NCI-H187 treated with DMSO at 0.1 percent for 48 hours (cell line): ENCODE data around the gene HPCAL1.
"Not testable (repeated sequence)": the region's sequence is repeated elsewhere in the genome, so short reads cannot be mapped to it uniquely, and the experiment has no call there.

Source experiments
- DNase-seq: peaks from one replicate; lab custom pipeline; 2025; lab: John Stamatoyannopoulos, UW

HPCAL1 gene

GRCh38 chr2:10285191-10285555 lies 17.5 kb upstream of the HPCAL1 start:
- DNase-seq = no peak

- no peak for DNase-seq
These were observed 17.0 kb upstream of the HPCAL1 start for GRCh38 chr2:10285556-10286198.

GRCh38 chr2:10286216-10287037 lies 16.3 kb upstream of the HPCAL1 start:
- no peak for DNase-seq

- no peak for DNase-seq
These were observed 14.9 kb upstream of the HPCAL1 start for GRCh38 chr2:10287761-10288160.

- no peak for DNase-seq
These were observed 14.1 kb upstream of the HPCAL1 start for GRCh38 chr2:10288606-10289005.

GRCh38 chr2:10289352-10289751 lies 13.4 kb upstream of the HPCAL1 start:
- no peak for DNase-seq

GRCh38 chr2:10289891-10290290 lies 12.8 kb upstream of the HPCAL1 start:
- DNase-seq = no peak

GRCh38 chr2:10291376-10291775 lies 11.3 kb upstream of the HPCAL1 start:
- not testable (repeated sequence) for DNase-seq

- no peak for DNase-seq
These were observed 10.7 kb upstream of the HPCAL1 start for GRCh38 chr2:10292033-10292432.

- DNase-seq = no peak
These were observed 9.1 kb upstream of the HPCAL1 start for GRCh38 chr2:10293603-10294002.

- DNase-seq = no peak
These were observed 8.6 kb upstream of the HPCAL1 start for GRCh38 chr2:10294077-10294476.

GRCh38 chr2:10295649-10296048 lies 7.1 kb upstream of the HPCAL1 start:
- not testable (repeated sequence) for DNase-seq

GRCh38 chr2:10296142-10296541 lies 6.6 kb upstream of the HPCAL1 start:
- no peak for DNase-seq

- DNase-seq = no peak
These were observed 5.4 kb upstream of the HPCAL1 start for GRCh38 chr2:10297191-10297830.

GRCh38 chr2:10297959-10298531 lies 4.7 kb upstream of the HPCAL1 start:
- no peak for DNase-seq

- not testable (repeated sequence) for DNase-seq
These were observed 3.9 kb upstream of the HPCAL1 start for GRCh38 chr2:10298777-10299176.

- no peak for DNase-seq
These were observed 2.3 kb upstream of the HPCAL1 start for GRCh38 chr2:10300328-10300920.

GRCh38 chr2:10300997-10301940 lies 1.4 kb upstream of the HPCAL1 start:
- DNase-seq = no peak

GRCh38 chr2:10301941-10302478 lies 694 bp upstream of the HPCAL1 start:
- DNase-seq = no peak

GRCh38 chr2:10303181-10303693 lies 533 bp downstream of the HPCAL1 start:
- DNase-seq = no peak
